PC-9 (cell line): ENCODE results near the gene DNAAF1. TPM values are rescaled to one million over a fixed set of nuclear protein-coding genes. Genes with fewer than 3 reads are reported as not detected.

Experiments
- BruUV-seq: library from RNA; stranded (reverse); fragments of 400-500 nt; replicated peaks from 2 replicates; lab custom pipeline; 2021; lab: Mats Ljungman, UMichigan
- CTCF ChIA-PET: fragments of 300-600 bp; sonication (Branson Sonifier 250); formaldehyde crosslinking; loops from one replicate; lab custom pipeline; 2022; ENCODE audit warnings: antibody characterized with exemption; lab: Charles Lee
- POLR2A ChIA-PET: fragments of 300-600 bp; sonication (Branson Sonifier 250); formaldehyde crosslinking; loops from one replicate; lab custom pipeline; 2022; ENCODE audit warnings: antibody characterized with exemption; ENCODE audit not compliant: unreplicated experiment; lab: Charles Lee
- DNase-seq, 2 experiments: peaks; one replicate each; pipeline versions ENCODE4 v3.0.0 to v3.0.0-alpha.2; 2015 to 2022; ENCODE audit warnings: mixed read lengths in 1 of 2
- H2AFZ ChIP-seq: fragments of 200-600 bp; sonication (generic); 2 replicates; pipeline ENCODE4 v1.8.1; 2017; ENCODE audit warnings: antibody characterized with exemption
- H3F3A ChIP-seq: fragments of 200-600 bp; sonication (generic); 2 replicates; pipeline ENCODE4 v1.8.1; 2017; ENCODE audit warnings: antibody characterized with exemption, mild to moderate bottlenecking, low read depth; ENCODE audit not compliant: insufficient read depth
- H3K27ac ChIP-seq: fragments of 200-600 bp; sonication (generic); 2 replicates; pipeline ENCODE4 v1.6.1; 2016; ENCODE audit warnings: mixed run types
- H3K27me3 ChIP-seq: fragments of 200-600 bp; sonication (generic); 2 replicates; pipeline ENCODE4 v1.6.1; 2016; ENCODE audit warnings: low read depth, mixed run types; ENCODE audit not compliant: insufficient read depth
- H3K36me3 ChIP-seq: fragments of 200-600 bp; sonication (generic); 2 replicates; pipeline ENCODE4 v1.6.1; 2016; ENCODE audit warnings: low read depth, mixed run types
- H3K4me1 ChIP-seq: fragments of 200-600 bp; sonication (generic); replicated peaks from 2 replicates; pipeline ENCODE4 v1.6.1; 2016; ENCODE audit warnings: mixed run types; ENCODE audit not compliant: insufficient read depth
- H3K4me2 ChIP-seq: fragments of 200-600 bp; sonication (generic); 2 replicates; pipeline ENCODE4 v1.6.1; 2017; ENCODE audit warnings: mixed run types
- H3K4me3 ChIP-seq: fragments of 200-600 bp; sonication (generic); 2 replicates; pipeline ENCODE4 v1.6.1; 2016; ENCODE audit warnings: mixed run types
- H3K79me2 ChIP-seq: fragments of 200-600 bp; sonication (generic); 2 replicates; pipeline ENCODE4 v1.6.1; 2017; ENCODE audit warnings: low read depth, mixed run types
- H3K9me2 ChIP-seq: fragments of 200-600 bp; sonication (generic); 2 replicates; pipeline ENCODE4 v1.8.1; 2017; ENCODE audit warnings: mild to moderate bottlenecking; ENCODE audit not compliant: insufficient read depth
- H3K9me3 ChIP-seq: fragments of 200-600 bp; sonication (generic); 2 replicates; pipeline ENCODE4 v1.8.1; 2016; ENCODE audit warnings: low read depth; ENCODE audit not compliant: insufficient read depth
- H4K20me1 ChIP-seq: fragments of 200-600 bp; sonication (generic); 2 replicates; pipeline ENCODE4 v1.8.1; 2017; ENCODE audit not compliant: insufficient read depth
- EZH2 ChIP-seq: fragments of 200-600 bp; sonication (generic); IDR thresholded peaks from 2 replicates; pipeline ENCODE4 v1.8.0; 2017; ENCODE audit warnings: antibody characterized with exemption, low read depth
- intact Hi-C: fragments of 100-400 bp; cut with micrococcal nuclease; formaldehyde crosslinking; loops from one replicate; pipeline ENCODE4 v1.10.0; 2022; ENCODE audit not compliant: unreplicated experiment
- total RNA-seq: library from RNA; stranded (reverse); gene quantifications from 2 replicates; pipeline ENCODE4 v1.2.3, GENCODE V29; 2021
- TF ChIP-seq, protein P1 (sequence below): fragments of 200-600 bp; sonication (generic); conservative IDR thresholded peaks from 2 replicates; pipeline ENCODE4 v1.6.1; 2017; ENCODE audit warnings: mixed run types, antibody characterized with exemption, mild to moderate bottlenecking, moderate library complexity

DNAAF1 gene
- total RNA-seq, 1 experiment from 2014 or later, result 1.2 TPM

- Histone ChIP-seq H3K36me3 (peaks cover 10% of the 10 kb centered on the region; the same call in 1 of the 2 replicates), H3K79me2 (peaks cover 89% of the 10 kb centered on the region), H3K9me3 (no peaks in the 10 kb centered on the region), H3K4me2 (peak overlapping the region; percentile 65; the same call in 1 of the 2 replicates), H2AFZ (no peak overlapping the region), H3K9me2 (no peaks in the 10 kb centered on the region), H3K4me3 (no peak overlapping the region), H3K27me3 (no peaks in the 10 kb centered on the region), H3K4me1 (peaks cover 48% of the 10 kb centered on the region), H3K27ac (0 out of 2 replicates have a peak overlapping the region, but pooled peaks have one; percentile 60), H3F3A (peaks cover 28% of the 10 kb centered on the region), H4K20me1 (peaks cover 26% of the 10 kb centered on the region)
- CTCF ChIA-PET, result interaction anchor here (0.7 kb wide), 1 partner anchor 33 kb away, joined by 5 read pairs; no protein-coding TSS in a partner anchor
- POLR2A ChIA-PET, result no interaction called here
- TF ChIP-seq EZH2, result no peak
- TF ChIP-seq, protein P1, sequence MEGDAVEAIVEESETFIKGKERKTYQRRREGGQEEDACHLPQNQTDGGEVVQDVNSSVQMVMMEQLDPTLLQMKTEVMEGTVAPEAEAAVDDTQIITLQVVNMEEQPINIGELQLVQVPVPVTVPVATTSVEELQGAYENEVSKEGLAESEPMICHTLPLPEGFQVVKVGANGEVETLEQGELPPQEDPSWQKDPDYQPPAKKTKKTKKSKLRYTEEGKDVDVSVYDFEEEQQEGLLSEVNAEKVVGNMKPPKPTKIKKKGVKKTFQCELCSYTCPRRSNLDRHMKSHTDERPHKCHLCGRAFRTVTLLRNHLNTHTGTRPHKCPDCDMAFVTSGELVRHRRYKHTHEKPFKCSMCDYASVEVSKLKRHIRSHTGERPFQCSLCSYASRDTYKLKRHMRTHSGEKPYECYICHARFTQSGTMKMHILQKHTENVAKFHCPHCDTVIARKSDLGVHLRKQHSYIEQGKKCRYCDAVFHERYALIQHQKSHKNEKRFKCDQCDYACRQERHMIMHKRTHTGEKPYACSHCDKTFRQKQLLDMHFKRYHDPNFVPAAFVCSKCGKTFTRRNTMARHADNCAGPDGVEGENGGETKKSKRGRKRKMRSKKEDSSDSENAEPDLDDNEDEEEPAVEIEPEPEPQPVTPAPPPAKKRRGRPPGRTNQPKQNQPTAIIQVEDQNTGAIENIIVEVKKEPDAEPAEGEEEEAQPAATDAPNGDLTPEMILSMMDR, result no peak
- intact Hi-C loops, result no loop called here
- BruUV-seq, result no TSS peak
- DNase-seq, result no peak
These were observed 39.8 kb upstream of the DNAAF1 start for GRCh38 chr16:84105301-84105815.

- no TSS peak for BruUV-seq
- Histone ChIP-seq H3K36me3 (peaks cover 10% of the 10 kb centered on the region), H3K4me2 (no peak overlapping the region), H3K9me3 (no peaks in the 10 kb centered on the region), H4K20me1 (peaks cover 29% of the 10 kb centered on the region), H3K27me3 (no peaks in the 10 kb centered on the region), H3K27ac (no peak overlapping the region), H3K4me1 (peaks cover 40% of the 10 kb centered on the region), H2AFZ (no peak overlapping the region), H3K79me2 (peaks cover 89% of the 10 kb centered on the region), H3K4me3 (no peak overlapping the region), H3F3A (peaks cover 26% of the 10 kb centered on the region), H3K9me2 (no peaks in the 10 kb centered on the region)
- CTCF ChIA-PET, result no interaction called here
- no peak for TF ChIP-seq EZH2
- TF ChIP-seq, protein P1, result no peak
- no peak for DNase-seq
- intact Hi-C loops, result no loop called here
- POLR2A ChIA-PET, result no interaction called here
These were observed 39.0 kb upstream of the DNAAF1 start for GRCh38 chr16:84105948-84106740.

GRCh38 chr16:84107921-84108320, 37.2 kb upstream of the DNAAF1 start:
- DNase-seq, result no peak
- H4K20me1 ChIP-seq, result peaks cover 37% of the 10 kb centered on the region
- intact Hi-C loops, result no loop called here
- H3K9me2 ChIP-seq, result no peaks in the 10 kb centered on the region
- H3K4me1 ChIP-seq, result peaks cover 27% of the 10 kb centered on the region
- H3K9me3 ChIP-seq, result no peaks in the 10 kb centered on the region
- BruUV-seq, result no TSS peak
- H3K36me3 ChIP-seq, result peaks cover 3% of the 10 kb centered on the region; the same call in 1 of the 2 replicates
- no peak overlapping the region for H2AFZ ChIP-seq
- CTCF ChIA-PET, result interaction anchor here (0.8 kb wide), 1 partner anchor 9 kb away, joined by 6 read pairs; the partner anchor contains the start of gene MBTPS1
- no peak overlapping the region for H3K4me3 ChIP-seq
- H3K27me3 ChIP-seq, result no peaks in the 10 kb centered on the region
- no peak overlapping the region for H3K4me2 ChIP-seq
- H3F3A ChIP-seq, result peaks cover 22% of the 10 kb centered on the region
- POLR2A ChIA-PET, result no interaction called here
- no peak overlapping the region for H3K27ac ChIP-seq
- TF ChIP-seq, protein P1, result no peak
- no peak for TF ChIP-seq EZH2
- peaks cover 89% of the 10 kb centered on the region for H3K79me2 ChIP-seq
